Stimulated activated naive CD8-positive, alpha-beta T cell treated with anti-CD3 and anti-CD28 coated beads, Interleukin-15, Interleukin-2, amounts not matched to agents 100 U/mL and 50 U/mL, for 24 hours (primary cell): ENCODE results near the gene BTBD8.

Source experiments
- ATAC-seq: fragments of 150-1000 bp; cut with Tn5 transposase; one replicate; pipeline ENCODE4 v1.10.0; 2021
- DNase-seq: peaks from one replicate; pipeline ENCODE4 v3.0.0; 2021

Gene BTBD8

DNA sequence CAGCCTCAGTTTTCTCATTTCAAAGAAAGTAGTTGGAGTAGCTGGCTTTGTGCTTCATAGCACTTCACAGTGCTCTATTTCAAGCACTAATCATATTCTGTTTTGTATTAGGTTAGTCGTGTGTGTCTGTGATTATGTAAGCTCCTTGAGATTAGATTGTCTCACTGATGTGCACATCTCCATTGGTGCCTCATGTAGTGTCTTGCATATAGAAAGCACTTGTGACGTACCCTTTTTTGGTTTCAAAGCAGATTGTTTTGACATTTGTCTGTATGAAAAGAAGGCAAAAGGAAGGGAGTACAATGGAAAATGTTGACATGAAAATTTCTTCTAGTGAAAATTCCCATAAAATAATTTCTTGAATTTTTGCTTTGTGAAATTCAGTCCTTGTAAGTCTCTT lies 13.9 kb downstream of the BTBD8 start:
- no peak for DNase-seq
- ATAC-seq, result no peak

DNA sequence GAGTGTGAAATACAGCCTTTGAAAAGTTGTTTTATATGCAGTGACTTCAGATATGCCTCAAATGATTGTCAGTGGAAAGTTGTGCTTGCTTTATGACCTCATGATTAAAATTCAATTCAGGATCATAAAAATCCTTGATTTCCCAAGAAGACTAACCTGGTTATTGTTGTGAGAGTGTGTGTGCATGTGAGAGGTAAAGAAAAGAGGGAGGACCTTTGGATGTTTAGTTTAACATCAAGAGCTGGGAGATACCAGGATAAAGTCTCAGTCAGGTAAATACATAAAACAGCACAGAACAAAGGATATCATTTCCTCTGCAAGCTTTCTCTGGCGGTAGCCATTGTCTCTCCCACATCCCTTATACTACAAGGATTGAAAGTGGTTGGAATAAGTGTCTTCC lies 14.4 kb downstream of the BTBD8 start:
- DNase-seq (no peak), ATAC-seq (no peak)

DNA sequence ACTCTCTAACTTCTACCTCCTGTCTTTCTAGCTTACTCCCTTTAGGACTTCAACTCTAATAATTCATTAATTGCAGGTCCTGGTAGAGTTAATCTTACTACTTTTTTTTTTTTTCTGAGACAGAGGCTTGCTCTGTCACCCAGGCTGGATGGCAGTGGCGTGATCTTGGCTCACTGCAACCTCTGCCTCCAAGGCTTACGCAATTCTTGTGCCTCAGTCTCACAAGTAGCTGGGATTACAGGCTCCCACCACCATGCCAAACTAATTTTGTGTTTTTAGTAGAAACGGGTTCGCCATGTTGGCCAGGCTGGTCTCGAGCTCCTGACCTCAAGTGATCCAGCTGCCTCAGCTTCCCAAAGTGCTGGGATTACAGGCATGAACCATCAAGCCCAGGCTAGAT lies 15.7 kb downstream of the BTBD8 start:
- DNase-seq, result no peak

DNA sequence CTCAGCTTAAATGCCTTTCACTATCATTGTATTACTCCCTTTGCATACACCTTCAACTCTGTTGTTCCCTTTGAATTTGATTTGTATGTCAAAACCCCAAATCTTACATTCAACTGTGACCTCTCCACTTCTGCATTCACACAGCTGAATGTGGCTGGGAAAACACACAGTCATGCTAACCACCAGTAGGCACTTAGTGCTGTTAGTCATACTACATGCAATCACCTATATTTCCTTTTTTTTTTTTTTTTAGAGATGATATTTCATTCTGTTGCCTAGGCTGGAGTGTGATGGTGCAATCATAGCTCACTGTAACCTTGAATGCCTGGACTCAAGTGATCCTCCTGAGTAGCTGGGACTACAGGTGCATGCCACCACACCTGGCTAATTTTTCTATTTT lies 16.2 kb downstream of the BTBD8 start:
- ATAC-seq (peak; percentile 79), DNase-seq (no peak)

More for the DNA sequence above, 15.7 kb downstream of the BTBD8 start:
- ATAC-seq, result no peak

DNA sequence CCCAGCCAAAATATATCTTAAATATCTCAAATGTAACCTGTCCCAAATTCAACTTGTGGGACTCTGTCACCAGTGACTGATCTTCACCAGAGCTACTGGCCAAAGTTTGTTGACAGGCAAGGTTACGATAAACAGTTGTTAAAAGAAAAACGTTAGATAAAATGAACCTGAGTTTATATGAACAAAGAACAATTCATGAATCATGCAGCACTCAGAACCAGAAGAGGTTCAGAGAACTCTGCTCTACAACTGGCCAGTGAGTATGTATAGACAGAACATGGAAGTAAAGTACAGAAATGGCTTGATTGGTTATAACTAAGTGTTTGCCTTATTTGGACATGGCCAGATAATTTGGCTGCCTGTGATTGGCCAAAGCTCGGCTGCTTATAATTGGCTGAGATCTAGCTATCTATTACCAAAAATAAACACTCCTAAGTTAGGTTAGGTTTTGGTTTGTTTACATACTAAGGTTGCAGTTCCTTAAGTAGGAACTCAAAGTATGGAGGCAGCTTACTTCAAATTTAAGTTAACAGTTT lies 25.5 kb downstream of the BTBD8 start:
- no peak for DNase-seq
- no peak for ATAC-seq

DNA sequence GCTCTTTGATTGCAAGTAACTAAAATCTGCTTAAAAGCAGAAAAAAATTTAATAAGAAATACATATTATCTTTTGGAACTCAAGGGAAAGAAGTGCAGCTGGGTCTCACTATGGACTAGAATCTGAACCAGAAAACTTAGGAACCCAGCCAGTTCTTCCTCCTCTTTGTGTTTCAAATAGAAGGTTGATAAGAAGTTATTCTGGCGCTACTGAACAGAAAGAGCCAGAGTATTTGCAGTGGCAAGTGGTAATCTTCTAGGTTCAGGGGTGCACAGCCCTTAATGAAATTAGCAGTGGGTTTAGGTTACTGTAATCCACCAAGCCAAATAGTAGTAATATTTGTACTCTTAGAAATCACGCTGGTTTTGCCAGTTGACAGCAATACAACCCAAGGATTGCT lies 28.5 kb downstream of the BTBD8 start:
- DNase-seq (no peak), ATAC-seq (no peak)

DNA sequence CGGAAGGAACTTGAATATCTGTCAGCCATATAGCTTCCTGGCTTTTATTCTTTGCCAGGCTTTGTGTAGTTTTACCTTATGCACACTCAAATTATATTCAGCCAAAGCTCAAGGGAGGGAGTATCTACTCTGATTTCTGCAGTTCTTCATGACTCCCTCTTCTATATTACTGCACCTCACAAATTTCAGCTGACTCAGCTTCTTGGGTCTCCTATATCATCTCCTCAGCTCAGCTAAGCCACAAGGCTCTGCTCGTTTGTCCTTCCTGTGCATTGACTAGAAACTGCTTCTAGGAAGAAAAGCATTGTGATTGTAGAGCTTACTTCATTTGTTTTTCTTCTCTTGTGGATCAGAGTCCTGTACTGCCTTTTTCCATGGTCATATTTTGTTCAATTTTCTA lies 37.4 kb downstream of the BTBD8 start:
- DNase-seq (no peak), ATAC-seq (no peak)

DNA sequence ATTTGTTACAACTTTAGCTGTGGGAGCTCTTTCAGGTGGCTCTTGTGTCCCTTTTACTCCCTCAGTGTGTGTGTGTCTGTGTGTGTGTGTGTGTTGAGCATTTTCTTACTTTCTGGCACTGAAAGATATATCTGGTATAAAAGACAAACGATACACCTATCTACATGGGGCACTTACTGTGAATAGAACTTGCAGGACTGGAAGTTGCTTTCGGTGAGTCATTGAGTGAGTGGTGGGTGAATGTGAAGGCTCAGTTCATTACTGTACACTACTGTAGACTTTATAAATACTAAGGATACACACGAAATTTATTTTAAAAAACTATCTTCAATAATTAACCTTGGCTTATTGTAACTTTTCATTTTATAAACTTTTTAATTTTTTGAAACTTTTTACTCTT lies 38.7 kb downstream of the BTBD8 start:
- no peak for DNase-seq
- no peak for ATAC-seq

DNA sequence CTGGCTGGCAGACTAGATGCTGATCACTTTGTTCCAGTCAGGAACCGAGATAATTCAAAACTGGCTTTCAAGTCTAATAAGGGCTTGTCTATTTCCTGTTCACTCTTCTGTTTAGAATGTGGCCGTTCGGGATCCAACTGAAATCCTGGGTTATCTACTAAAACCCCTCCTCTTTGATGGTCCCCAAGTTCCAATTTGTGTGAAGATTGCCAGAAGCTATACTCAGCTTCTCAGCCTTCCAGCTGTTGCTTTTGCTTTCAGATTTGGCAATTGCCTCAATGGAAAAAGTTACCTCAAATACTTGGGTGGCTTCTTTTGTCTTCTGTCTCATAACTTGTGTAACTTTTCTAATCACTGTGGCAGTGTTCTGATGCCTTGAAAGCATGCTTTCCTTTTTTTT lies 43.7 kb downstream of the BTBD8 start:
- ATAC-seq (peak; percentile 63), DNase-seq (no peak)

DNA sequence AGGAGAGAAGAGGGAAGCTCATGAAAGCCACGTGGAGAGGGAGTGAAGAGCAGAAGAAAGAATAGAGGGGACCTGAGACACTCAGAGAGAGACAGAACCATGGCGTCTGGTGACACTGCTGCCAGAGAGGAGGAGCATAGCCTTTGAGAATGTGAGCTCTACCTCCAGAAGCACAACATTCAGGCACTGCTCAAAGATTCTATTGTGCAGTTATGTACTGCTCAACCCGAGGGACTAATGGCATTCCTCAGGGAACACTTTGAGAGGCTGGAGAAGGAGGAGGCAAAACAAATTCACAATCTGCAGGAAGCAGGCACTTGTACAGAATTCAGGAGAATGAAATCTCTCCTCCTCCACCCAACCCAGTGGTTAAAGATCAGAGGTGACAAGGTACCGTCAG lies 45.1 kb downstream of the BTBD8 start:
- ATAC-seq (no peak), DNase-seq (no peak)

DNA sequence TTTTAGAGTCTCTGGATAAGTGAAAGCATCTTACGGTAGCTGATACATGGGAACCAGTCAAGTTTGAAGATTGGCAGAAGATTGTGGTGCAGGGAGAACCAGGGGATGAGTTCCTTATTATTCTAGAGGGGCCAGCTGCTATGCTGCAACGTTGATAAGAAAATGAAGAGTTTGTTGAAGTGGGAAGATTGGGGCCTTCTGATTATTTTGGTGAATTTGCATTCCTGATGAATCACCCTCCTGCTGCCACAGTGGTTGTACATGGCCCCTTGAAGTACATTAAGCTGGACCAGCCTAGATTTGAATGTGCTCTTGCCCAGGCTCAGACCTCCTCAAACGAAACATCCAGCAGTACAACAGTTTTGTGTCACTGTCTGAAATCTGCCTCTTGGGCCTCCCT lies 45.9 kb downstream of the BTBD8 start:
- ATAC-seq (no peak), DNase-seq (no peak)

DNA sequence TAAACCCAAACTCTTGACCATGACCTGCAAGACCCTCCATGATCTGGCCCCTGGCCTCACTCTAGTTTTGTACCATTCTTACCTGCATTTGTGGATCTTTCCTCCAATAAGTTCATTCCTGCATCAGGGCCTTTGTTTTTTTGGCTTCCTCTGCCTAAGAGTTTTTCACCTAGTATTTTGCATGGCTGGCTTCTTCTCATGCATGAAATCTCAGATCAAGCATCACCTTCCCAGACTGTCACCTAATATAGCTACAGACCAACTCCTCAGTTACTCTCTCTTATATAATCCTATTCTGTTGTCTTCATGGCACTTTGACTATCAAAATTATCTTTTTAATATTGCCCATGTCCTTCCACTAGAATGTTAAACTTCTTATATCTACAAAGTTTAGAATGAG lies 54.2 kb downstream of the BTBD8 start:
- no peak for DNase-seq
- ATAC-seq, result no peak

DNA sequence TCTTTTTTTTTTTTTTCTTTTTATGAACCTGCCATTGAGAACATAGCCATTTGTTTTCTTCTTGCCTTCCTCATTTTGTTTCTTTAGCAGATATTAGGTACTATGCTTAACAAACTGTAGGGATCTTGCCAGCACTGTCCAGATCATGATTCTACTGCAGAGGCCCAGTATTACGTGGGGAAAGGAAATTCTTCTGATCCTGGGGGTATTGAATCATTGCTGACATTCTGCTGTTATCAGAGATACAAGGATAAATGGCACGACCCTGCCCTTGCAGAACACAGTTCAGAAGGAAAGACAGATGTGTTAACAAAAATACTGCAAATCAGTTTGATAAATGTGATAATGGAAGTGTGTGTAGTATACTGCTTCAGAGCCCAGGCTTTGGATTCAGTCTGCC lies 56.2 kb downstream of the BTBD8 start:
- no peak for ATAC-seq
- no peak for DNase-seq

DNA sequence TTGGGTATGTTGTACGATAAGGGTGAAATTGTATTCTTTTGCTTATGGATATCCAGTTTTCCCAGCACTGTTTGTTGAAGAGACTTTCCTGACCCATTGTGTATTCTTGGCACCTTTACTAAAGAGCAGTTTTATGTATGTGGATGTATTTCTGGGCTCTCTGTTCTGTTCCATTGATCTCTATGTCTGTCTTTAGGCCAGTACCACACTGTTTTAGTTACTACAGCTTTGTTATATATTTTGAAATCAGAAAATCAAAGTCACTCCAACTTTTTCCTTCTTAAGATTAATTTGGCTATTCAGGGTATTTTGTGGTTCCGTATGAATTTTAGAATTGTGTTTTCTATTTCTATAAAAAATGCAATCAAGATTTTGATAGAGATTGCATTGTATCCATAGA lies 74.8 kb downstream of the BTBD8 start:
- ATAC-seq (no peak), DNase-seq (no peak)

DNA sequence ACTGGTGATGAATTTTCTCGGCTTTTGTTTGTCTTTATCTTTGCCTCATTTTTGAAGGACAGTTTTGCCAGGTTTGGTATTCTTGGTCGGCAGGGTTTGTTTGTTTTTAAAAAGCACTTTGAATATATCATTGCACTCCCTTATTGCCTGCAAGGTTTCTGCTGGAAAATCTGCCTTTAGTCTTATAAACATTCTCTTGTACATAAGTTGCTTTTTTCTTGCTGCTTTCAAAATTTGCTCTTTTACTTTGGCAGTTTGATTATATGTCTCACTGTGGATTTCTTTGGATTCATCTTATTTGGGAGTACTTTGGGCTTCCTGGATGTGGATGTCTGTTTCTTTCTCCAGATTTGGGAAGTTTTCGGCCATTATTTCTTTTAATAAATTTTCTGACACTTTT lies 79.4 kb downstream of the BTBD8 start:
- ATAC-seq (no peak), DNase-seq (no peak)

DNA sequence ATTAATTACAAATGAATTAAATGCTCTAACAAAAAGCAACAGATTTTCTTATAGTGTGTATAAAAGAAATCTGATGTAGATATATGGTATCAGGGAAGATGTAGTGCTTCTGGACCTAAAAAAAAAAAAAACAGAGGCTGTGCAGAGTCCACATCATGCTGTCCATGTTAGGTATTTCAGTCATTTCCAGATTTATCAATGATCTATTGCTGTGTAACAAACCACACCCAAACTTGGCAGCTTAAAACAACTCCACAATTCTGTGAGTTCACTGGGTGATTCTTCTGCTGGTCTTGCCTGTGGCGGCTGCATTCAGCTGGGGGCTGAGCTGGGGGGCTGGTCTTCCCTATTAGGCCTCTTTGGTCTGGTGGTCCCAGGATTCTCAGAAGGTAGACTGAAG lies 85.2 kb downstream of the BTBD8 start:
- ATAC-seq (no peak), DNase-seq (no peak)

DNA sequence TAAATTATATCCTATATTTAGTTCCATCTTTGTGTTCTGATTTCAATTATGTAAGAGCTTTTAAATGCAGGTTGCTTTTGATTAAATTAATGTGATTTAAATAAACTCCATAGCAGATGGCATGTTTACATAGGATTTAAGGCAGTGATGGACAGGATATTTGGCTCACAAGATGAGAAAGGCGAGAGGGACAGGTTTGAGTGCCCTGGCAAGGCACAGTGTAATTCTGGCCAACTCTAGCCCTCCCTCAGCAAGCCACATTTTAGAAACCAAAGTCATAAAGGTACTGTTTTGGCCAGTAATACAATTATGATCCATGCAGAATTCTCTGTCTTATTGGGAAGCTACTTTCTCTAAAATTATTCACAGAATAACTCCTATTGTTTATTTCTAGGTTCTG lies 87.0 kb downstream of the BTBD8 start:
- ATAC-seq, result no peak
- DNase-seq, result no peak

DNA sequence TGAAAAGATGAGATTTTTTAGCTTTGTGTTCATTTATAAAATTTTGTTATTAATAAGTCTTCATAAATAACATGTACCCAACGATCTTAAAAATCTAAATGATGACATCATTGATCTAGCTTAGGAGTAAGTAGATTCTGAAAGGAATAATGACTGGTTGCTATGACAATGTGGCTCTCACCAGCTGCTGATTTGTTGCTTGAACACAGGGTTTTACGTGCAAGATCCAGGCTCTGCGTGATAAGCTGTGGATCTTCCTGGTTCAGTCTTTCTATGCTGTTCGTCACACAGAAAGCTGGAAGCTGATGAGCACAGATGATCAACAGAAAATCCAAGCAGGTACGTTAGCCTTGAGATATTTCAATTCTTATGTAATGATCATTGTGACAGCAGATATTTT lies 88.5 kb downstream of the BTBD8 start:
- no peak for ATAC-seq
- no peak for DNase-seq

DNA sequence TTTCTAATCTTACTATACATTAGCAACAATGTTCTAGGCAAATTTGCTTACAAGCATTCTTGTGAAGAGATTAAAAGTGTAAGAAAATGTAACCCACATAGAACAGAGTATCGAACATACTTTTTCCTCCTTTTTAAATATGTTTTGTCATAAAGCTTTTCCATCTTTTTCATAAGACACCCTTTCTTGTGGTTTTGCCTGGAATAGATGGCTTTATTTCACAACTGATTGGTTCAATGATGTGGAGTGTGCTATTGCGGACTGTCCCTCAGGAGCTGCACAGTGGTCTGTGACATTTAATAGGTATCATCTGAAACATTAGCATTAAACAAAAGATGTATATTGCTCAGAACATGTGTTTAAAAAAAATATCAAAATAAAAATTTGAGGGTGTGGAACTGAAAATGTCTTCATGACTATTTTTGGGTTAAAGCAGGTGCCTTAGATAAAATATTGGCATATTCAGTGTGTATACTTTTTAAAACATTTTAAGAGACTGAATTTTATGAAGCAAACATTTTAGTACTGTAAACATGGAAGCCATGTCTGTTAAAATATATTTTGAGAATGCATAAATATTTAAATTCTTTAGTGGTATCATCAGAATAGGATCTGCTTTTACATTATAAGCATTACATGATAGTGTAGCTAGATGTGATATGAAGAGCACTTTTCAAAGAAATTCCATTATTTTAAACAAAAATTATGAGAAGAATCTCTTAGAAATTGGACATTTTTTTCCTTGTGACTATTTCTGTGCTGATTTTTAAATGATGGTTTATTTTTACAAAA lies 89.3 kb downstream of the BTBD8 start:
- no peak for DNase-seq
- ATAC-seq, result no peak

DNA sequence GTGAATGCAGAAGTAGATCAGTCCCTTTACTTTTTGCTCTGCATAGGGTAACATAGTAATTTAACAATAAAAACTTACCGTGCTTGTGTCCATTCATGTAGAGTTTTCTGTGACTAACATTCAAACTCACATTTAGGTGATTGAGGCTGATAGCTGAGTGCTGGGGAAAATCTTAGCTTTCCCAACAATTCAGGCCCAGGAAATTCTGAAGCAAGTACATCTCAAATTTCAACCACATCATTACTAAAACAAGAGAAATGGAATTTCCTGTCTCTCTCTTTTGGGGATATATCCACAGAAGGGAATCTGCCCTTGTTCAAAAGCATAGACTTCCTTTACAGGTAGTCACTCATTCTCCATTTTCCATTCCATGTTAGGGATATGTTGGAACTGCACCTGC lies 104.5 kb downstream of the BTBD8 start:
- ATAC-seq (no peak), DNase-seq (no peak)

DNA sequence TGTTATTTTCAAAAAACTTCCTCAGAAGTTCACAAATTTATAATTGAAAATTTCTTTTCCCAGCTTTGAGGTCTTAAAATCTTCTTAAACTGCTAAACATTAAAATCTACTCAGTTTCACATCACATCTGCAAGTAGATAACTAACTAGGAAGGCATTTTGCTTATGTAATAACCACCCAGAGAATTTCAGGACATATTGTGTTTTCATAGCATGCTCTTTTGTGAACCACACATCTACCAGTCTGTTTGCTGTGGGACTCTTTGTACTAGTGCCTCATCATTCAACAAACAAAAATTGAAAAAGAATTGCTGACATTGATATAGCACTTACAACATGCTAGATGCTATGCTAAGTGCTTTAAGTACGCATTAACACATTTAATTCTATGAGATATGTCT lies 105.9 kb downstream of the BTBD8 start:
- DNase-seq (no peak), ATAC-seq (no peak)

DNA sequence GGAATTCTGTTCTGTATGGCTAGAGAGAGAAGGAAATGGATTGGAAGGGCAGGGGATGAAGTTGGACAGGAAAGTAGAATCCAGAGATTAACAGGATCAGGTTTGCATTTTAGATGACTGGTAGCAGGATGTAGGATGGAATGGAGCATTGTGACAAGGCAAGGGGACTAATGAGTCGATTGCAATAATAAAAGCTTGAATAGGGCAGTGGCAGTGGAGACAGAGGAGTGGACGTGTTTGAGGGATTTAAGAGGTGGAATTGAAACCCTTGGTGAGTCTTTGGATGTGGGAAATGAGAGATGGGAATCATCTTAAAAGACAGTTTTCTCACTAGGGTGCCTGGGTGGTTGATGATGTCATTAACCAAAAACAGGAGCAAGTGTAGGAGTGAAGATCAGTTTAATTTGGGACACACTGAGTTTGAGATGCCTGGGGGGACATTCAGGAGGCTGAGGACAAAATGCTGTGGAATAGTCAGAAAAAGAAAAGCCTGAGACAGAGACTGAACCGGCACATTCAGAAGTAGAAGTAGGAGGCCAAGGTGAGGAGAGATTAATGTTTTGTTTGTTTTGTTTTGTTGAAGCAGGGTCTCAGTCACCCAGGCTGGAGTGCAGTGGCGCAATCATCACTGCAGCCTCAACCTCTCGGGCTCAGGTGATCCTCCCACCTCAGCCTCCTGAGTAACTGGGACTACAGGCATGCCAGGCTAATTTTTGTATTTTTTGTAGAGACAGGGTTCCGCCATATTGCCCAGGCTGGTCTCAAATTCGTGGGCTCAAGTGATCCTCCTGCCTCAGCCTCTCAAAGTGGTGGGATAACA lies 108.5 kb downstream of the BTBD8 start:
- DNase-seq (no peak), ATAC-seq (no peak)

DNA sequence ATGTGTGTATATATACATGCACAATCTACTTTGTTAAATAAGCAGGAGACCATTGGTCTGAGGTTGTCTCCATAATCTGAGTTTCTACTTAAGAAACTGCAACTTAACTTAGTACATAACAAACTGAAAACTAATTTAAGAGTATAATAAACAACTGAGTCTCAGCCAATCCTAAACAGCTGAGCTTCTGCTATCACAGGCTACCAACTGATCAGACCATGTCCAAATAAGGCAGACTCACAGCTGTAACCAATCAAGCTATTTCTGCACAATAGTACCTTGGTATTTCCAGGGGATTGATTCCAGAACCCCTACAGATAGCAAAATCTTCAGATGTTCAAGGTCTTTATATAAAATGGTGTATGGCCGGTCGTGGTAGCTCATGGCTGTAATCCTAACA lies 111.6 kb downstream of the BTBD8 start:
- DNase-seq (no peak), ATAC-seq (no peak)

DNA sequence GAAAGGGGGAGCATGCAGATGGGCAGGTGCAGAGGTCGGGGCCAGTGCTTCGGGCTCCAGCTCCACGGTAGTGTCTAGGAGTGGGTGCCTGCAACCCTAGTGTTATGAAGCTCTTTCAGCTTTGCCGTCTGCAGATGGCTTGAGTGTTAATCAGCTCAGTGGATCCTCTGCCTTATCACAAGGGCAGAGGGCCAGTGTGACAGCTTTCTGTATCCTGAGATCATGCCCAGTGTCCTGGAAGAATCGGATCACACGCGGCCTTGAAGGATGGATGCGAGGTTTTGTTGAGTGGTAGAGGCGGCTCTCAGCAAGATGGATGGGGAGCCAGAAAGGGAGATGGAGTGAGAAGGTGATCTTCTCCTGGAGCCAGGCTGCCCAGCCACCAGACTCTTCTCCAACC lies 112.1 kb downstream of the BTBD8 start:
- ATAC-seq (no peak), DNase-seq (no peak)
